Kidney epithelial cell (primary cell): ENCODE data around the gene KANK4. TPM values are rescaled to one million over a fixed set of nuclear protein-coding genes. Genes with fewer than 3 reads are reported as not detected.

Experiments
- DNase-seq: peaks from one replicate; pipeline ENCODE4 v3.0.0-alpha.2; 2010; ENCODE audit warnings: low read depth
- H3K27me3 ChIP-seq: 2 replicates; pipeline ENCODE4 v1.6.0; 2011; ENCODE audit warnings: low read length; ENCODE audit not compliant: control insufficient read depth, insufficient read depth
- H3K36me3 ChIP-seq: 2 replicates; pipeline ENCODE4 v1.5.1; 2011; ENCODE audit warnings: low read length; ENCODE audit not compliant: control insufficient read depth, insufficient read depth
- H3K4me3 ChIP-seq: 2 replicates; pipeline ENCODE4 v1.5.1; 2011; ENCODE audit warnings: low read depth, mild to moderate bottlenecking, control low read depth, low read length
- CTCF ChIP-seq: IDR thresholded peaks from 2 replicates; pipeline ENCODE4 v1.5.1; 2011; ENCODE audit warnings: mild to moderate bottlenecking, moderate library complexity, low read length, control low read depth, inconsistent platforms; ENCODE audit not compliant: insufficient read depth, poor library complexity, severe bottlenecking
- total RNA-seq: library from RNA; depleted of rRNA; stranded (reverse); fragments of >200 nt; gene quantifications from 2 replicates; pipeline ENCODE4 v1.2.3, GENCODE V29; 2015

The KANK4 gene
- total RNA-seq, 1 donor from 2014 or later, result 10.1 TPM

GRCh38 chr1:62234688-62235087 is 84.5 kb downstream of the KANK4 start:
- no peak overlapping the region for H3K4me3 ChIP-seq
- no peaks in the 10 kb centered on the region for H3K27me3 ChIP-seq
- no peak for DNase-seq
- no peaks in the 10 kb centered on the region for H3K36me3 ChIP-seq
- TF ChIP-seq CTCF, result no peak

- no peak overlapping the region for H3K4me3 ChIP-seq
- H3K36me3 ChIP-seq, result no peaks in the 10 kb centered on the region
- no peaks in the 10 kb centered on the region for H3K27me3 ChIP-seq
- no peak for DNase-seq
- TF ChIP-seq CTCF, result no peak
These were observed 85.2 kb downstream of the KANK4 start for GRCh38 chr1:62233926-62234450.

- TF ChIP-seq CTCF, result no peak
- no peaks in the 10 kb centered on the region for H3K27me3 ChIP-seq
- H3K36me3 ChIP-seq, result no peaks in the 10 kb centered on the region
- no peak for DNase-seq
- no peak overlapping the region for H3K4me3 ChIP-seq
These were observed 86.4 kb downstream of the KANK4 start for GRCh38 chr1:62232871-62233278.

- Histone ChIP-seq H3K4me3 (no peak overlapping the region), H3K36me3 (no peaks in the 10 kb centered on the region), H3K27me3 (no peaks in the 10 kb centered on the region)
- peak; percentile 98 for DNase-seq
- no peak for TF ChIP-seq CTCF
These were observed 88.5 kb downstream of the KANK4 start for GRCh38 chr1:62230718-62231117.

- H3K27me3 ChIP-seq, result no peaks in the 10 kb centered on the region
- DNase-seq, result no peak
- H3K4me3 ChIP-seq, result no peak overlapping the region
- H3K36me3 ChIP-seq, result no peaks in the 10 kb centered on the region
- no peak for TF ChIP-seq CTCF
These were observed 89.3 kb downstream of the KANK4 start for GRCh38 chr1:62229932-62230331.

GRCh38 chr1:62229468-62229867 is 89.8 kb downstream of the KANK4 start:
- no peaks in the 10 kb centered on the region for H3K36me3 ChIP-seq
- H3K27me3 ChIP-seq, result no peaks in the 10 kb centered on the region
- DNase-seq, result no peak
- H3K4me3 ChIP-seq, result no peak overlapping the region
- TF ChIP-seq CTCF, result no peak
